NCI-H446 treated with DMSO at 0.1 percent for 48 hours (cell line): Measurements from ENCODE around the gene DCHS2.

Source experiments
- DNase-seq: peaks from one replicate; lab custom pipeline; 2025; lab: John Stamatoyannopoulos, UW

Gene DCHS2

GRCh38 chr4:154491341-154492271, at the start of gene DCHS2:
DCHS2 (minus strand) TSS chr4:154491799; CDS start chr4:154491355, 444 bp downstream.
- no peak for DNase-seq

- DNase-seq = no peak
These were observed 42.7 kb upstream of the DCHS2 start for GRCh38 chr4:154534296-154534695.

- no peak for DNase-seq
These were observed 38.3 kb upstream of the DCHS2 start for GRCh38 chr4:154529728-154530519.

GRCh38 chr4:154528869-154529268, 37.3 kb upstream of the DCHS2 start:
- no peak for DNase-seq

- no peak for DNase-seq
These were observed 35.7 kb upstream of the DCHS2 start for GRCh38 chr4:154527308-154527707.

GRCh38 chr4:154526151-154526550, 34.6 kb upstream of the DCHS2 start:
- DNase-seq = no peak

- DNase-seq = no peak
These were observed 30.0 kb upstream of the DCHS2 start for GRCh38 chr4:154521607-154522006.

GRCh38 chr4:154519214-154519613, 27.6 kb upstream of the DCHS2 start:
- DNase-seq = no peak

- no peak for DNase-seq
These were observed 26.0 kb upstream of the DCHS2 start for GRCh38 chr4:154517591-154517990.

- no peak for DNase-seq
These were observed 24.9 kb upstream of the DCHS2 start for GRCh38 chr4:154516318-154517029.

- no peak for DNase-seq
These were observed 20.4 kb upstream of the DCHS2 start for GRCh38 chr4:154511981-154512380.

GRCh38 chr4:154511548-154511947, 19.9 kb upstream of the DCHS2 start:
- no peak for DNase-seq

- DNase-seq = no peak
These were observed 15.6 kb upstream of the DCHS2 start for GRCh38 chr4:154507156-154507555.

GRCh38 chr4:154506253-154506652, 14.7 kb upstream of the DCHS2 start:
- DNase-seq = no peak

GRCh38 chr4:154503598-154503997, 12.0 kb upstream of the DCHS2 start:
- no peak for DNase-seq

- no peak for DNase-seq
These were observed 10.5 kb upstream of the DCHS2 start for GRCh38 chr4:154502111-154502510.

- DNase-seq = no peak
These were observed 6.3 kb upstream of the DCHS2 start for GRCh38 chr4:154497889-154498288.

- DNase-seq = no peak
These were observed 4.3 kb upstream of the DCHS2 start for GRCh38 chr4:154495867-154496266.

- DNase-seq = no peak
These were observed 689 bp upstream of the DCHS2 start for GRCh38 chr4:154492288-154492687.

GRCh38 chr4:154490583-154491340, 837 bp downstream of the DCHS2 start:
- no peak for DNase-seq

GRCh38 chr4:154490234-154490582, 1.4 kb downstream of the DCHS2 start:
- no peak for DNase-seq
